Loucy (cell line): ENCODE measurements around the gene WDR88.

ENCODE experiments used
- H2AFZ ChIP-seq: fragments of 200-600 bp; sonication (generic); 2 replicates; pipeline ENCODE4 v1.6.0; 2016; ENCODE audit warnings: antibody characterized with exemption, mild to moderate bottlenecking, low read length, moderate library complexity
- H3F3A ChIP-seq: fragments of 200-600 bp; 2 replicates; pipeline ENCODE4 v1.6.0; 2016; ENCODE audit warnings: antibody characterized with exemption, low read depth, mild to moderate bottlenecking
- H3K27me3 ChIP-seq: fragments of 200-600 bp; sonication (generic); 2 replicates; pipeline ENCODE4 v1.6.1; 2014; ENCODE audit warnings: low read length, mild to moderate bottlenecking; ENCODE audit not compliant: insufficient read depth, poor library complexity, severe bottlenecking
- H3K36me3 ChIP-seq: fragments of 200-600 bp; sonication (generic); 2 replicates; pipeline ENCODE4 v1.6.1; 2016; ENCODE audit warnings: low read length; ENCODE audit not compliant: insufficient read depth
- H3K4me1 ChIP-seq: fragments of 200-600 bp; sonication (generic); 2 replicates; pipeline ENCODE4 v1.5.1; 2014; ENCODE audit warnings: low read length, mild to moderate bottlenecking; ENCODE audit not compliant: insufficient read depth, poor library complexity, severe bottlenecking
- H3K4me2 ChIP-seq: fragments of 200-600 bp; sonication (generic); 2 replicates; pipeline ENCODE4 v1.6.0; 2014; ENCODE audit warnings: antibody characterized with exemption, low read length, low read depth, mild to moderate bottlenecking; ENCODE audit not compliant: poor library complexity, severe bottlenecking
- H3K4me3 ChIP-seq: fragments of 200-600 bp; sonication (generic); 2 replicates; pipeline ENCODE4 v1.5.1; 2014; ENCODE audit warnings: low read length, mild to moderate bottlenecking, mixed read lengths; ENCODE audit not compliant: poor library complexity, severe bottlenecking
- H3K79me2 ChIP-seq: fragments of 200-600 bp; sonication (generic); 2 replicates; pipeline ENCODE4 v1.6.1; 2014; ENCODE audit warnings: low read length; ENCODE audit not compliant: insufficient read depth
- H3K9ac ChIP-seq: fragments of 200-600 bp; sonication (generic); 2 replicates; pipeline ENCODE4 v1.6.0; 2014; ENCODE audit warnings: mild to moderate bottlenecking, low read depth, low read length, moderate library complexity; ENCODE audit not compliant: poor library complexity, severe bottlenecking
- H3K9me2 ChIP-seq: fragments of 200-600 bp; sonication (generic); replicated peaks from 2 replicates; pipeline ENCODE4 v1.6.1; 2016; ENCODE audit warnings: low read depth, low read length, mixed read lengths
- H3K9me3 ChIP-seq: fragments of 200-600 bp; sonication (generic); 2 replicates; pipeline ENCODE4 v1.6.1; 2014; ENCODE audit warnings: mild to moderate bottlenecking, antibody characterized with exemption, low read length, low read depth; ENCODE audit not compliant: insufficient read depth
- H4K20me1 ChIP-seq: fragments of 200-600 bp; sonication (generic); 2 replicates; pipeline ENCODE4 v1.6.0; 2014; ENCODE audit warnings: antibody characterized with exemption, low read length, mild to moderate bottlenecking; ENCODE audit not compliant: insufficient read depth, poor library complexity, severe bottlenecking
- EZH2phosphoT487 ChIP-seq: fragments of 200-600 bp; IDR thresholded peaks from 2 replicates; pipeline ENCODE4 v1.6.1; 2018; ENCODE audit warnings: antibody characterized with exemption, mild to moderate bottlenecking, moderate library complexity, borderline replicate concordance
- TF ChIP-seq, protein P1 (sequence below): fragments of 200-600 bp; sonication (generic); conservative IDR thresholded peaks from 2 replicates; pipeline ENCODE4 v1.5.1; 2014; ENCODE audit warnings: mild to moderate bottlenecking, antibody characterized with exemption, low read length

The WDR88 gene, protein sequence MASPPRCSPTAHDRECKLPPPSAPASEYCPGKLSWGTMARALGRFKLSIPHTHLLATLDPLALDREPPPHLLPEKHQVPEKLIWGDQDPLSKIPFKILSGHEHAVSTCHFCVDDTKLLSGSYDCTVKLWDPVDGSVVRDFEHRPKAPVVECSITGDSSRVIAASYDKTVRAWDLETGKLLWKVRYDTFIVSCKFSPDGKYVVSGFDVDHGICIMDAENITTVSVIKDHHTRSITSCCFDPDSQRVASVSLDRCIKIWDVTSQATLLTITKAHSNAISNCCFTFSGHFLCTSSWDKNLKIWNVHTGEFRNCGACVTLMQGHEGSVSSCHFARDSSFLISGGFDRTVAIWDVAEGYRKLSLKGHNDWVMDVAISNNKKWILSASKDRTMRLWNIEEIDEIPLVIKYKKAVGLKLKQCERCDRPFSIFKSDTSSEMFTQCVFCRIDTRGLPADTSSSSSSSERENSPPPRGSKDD

DNA sequence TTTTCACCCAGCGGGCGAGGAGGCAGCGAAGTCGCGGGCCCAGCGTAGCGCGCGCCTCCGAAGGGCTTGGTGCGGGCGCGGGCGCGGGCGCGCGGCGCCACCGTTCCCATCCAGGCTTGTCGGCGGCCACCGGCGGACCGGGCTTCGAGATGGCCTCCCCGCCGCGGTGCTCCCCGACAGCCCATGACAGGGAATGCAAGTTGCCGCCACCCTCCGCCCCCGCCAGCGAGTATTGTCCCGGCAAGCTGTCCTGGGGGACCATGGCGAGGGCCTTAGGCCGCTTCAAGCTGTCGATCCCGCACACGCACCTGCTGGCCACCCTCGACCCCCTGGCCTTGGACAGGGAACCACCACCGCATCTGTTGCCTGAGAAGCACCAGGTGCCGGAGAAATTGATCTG lies at the start of gene WDR88:
Gene WDR88 (plus strand): TSS at position 94 of the 400 bp plus-strand sequence. CDS start 56 bp downstream, at position 150.
- no peaks in the 10 kb centered on the region for H3F3A ChIP-seq
- no peaks in the 10 kb centered on the region for H3K9me3 ChIP-seq
- H3K4me2 ChIP-seq: no peak within 1 kb of the TSS
- H3K4me3 ChIP-seq: no peak within 1 kb of the TSS
- H3K27me3 ChIP-seq: no peaks in the 10 kb centered on the region
- no peaks in the 10 kb centered on the region for H3K9me2 ChIP-seq
- H3K36me3 ChIP-seq: peaks cover 8% of the 10 kb centered on the region; the same call in 1 of the 2 replicates
- no peaks in the 10 kb centered on the region for H4K20me1 ChIP-seq
- no peak for TF ChIP-seq EZH2phosphoT487
- TF ChIP-seq, protein P1, sequence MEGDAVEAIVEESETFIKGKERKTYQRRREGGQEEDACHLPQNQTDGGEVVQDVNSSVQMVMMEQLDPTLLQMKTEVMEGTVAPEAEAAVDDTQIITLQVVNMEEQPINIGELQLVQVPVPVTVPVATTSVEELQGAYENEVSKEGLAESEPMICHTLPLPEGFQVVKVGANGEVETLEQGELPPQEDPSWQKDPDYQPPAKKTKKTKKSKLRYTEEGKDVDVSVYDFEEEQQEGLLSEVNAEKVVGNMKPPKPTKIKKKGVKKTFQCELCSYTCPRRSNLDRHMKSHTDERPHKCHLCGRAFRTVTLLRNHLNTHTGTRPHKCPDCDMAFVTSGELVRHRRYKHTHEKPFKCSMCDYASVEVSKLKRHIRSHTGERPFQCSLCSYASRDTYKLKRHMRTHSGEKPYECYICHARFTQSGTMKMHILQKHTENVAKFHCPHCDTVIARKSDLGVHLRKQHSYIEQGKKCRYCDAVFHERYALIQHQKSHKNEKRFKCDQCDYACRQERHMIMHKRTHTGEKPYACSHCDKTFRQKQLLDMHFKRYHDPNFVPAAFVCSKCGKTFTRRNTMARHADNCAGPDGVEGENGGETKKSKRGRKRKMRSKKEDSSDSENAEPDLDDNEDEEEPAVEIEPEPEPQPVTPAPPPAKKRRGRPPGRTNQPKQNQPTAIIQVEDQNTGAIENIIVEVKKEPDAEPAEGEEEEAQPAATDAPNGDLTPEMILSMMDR: no peak
- no peak within 1 kb of the TSS for H3K9ac ChIP-seq
- H3K79me2 ChIP-seq: no peaks in the 10 kb centered on the region
- H2AFZ ChIP-seq: no peak within 1 kb of the TSS
- H3K4me1 ChIP-seq: no peaks in the 10 kb centered on the region

GRCh38 chr19:33085570-33086128 lies 46.3 kb upstream of the WDR88 start:
- H3K36me3 ChIP-seq: no peaks in the 10 kb centered on the region
- H3K9me2 ChIP-seq: no peaks in the 10 kb centered on the region
- no peaks in the 10 kb centered on the region for H3F3A ChIP-seq
- TF ChIP-seq EZH2phosphoT487: no peak
- TF ChIP-seq, protein P1: no peak
- no peaks in the 10 kb centered on the region for H3K27me3 ChIP-seq
- H2AFZ ChIP-seq: no peak overlapping the region
- H3K4me1 ChIP-seq: peaks cover 11% of the 10 kb centered on the region
- no peak overlapping the region for H3K4me2 ChIP-seq
- no peak overlapping the region for H3K9ac ChIP-seq
- no peaks in the 10 kb centered on the region for H4K20me1 ChIP-seq
- peaks cover 17% of the 10 kb centered on the region for H3K79me2 ChIP-seq
- no peaks in the 10 kb centered on the region for H3K9me3 ChIP-seq
- H3K4me3 ChIP-seq: no peak overlapping the region

DNA sequence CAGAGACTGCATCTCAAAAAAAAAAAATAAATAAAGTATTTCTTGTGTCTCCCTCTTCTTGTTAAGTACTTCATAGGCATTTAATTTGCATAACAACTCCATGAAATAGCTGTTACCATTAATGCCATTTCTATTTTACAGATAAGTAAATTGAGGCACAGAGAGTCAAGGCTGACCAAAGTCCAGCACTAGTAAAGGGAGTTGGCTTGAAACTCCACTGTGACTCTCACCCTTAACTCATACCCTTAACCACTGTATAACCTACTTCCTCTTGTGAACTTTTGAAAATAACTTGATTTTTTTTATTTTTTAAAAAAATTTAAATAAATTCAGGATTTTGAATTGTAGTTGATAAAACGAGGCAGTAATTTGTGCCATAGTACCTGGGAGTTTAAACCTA lies 45.0 kb upstream of the WDR88 start:
- H3F3A ChIP-seq: no peaks in the 10 kb centered on the region
- H3K9me2 ChIP-seq: no peaks in the 10 kb centered on the region
- peaks cover 8% of the 10 kb centered on the region for H3K4me1 ChIP-seq
- H3K27me3 ChIP-seq: no peaks in the 10 kb centered on the region
- no peaks in the 10 kb centered on the region for H4K20me1 ChIP-seq
- no peak overlapping the region for H3K9ac ChIP-seq
- H3K9me3 ChIP-seq: no peaks in the 10 kb centered on the region
- TF ChIP-seq, protein P1: no peak
- no peak for TF ChIP-seq EZH2phosphoT487
- H2AFZ ChIP-seq: no peak overlapping the region
- no peaks in the 10 kb centered on the region for H3K36me3 ChIP-seq
- no peak overlapping the region for H3K4me2 ChIP-seq
- peaks cover 8% of the 10 kb centered on the region for H3K79me2 ChIP-seq
- no peak overlapping the region for H3K4me3 ChIP-seq
